ENCODE results near the gene ZNF860.
A peak's percentile ranks its signal among the peaks of the same experiment; 100 is the strongest.

Gene ZNF860

DNA sequence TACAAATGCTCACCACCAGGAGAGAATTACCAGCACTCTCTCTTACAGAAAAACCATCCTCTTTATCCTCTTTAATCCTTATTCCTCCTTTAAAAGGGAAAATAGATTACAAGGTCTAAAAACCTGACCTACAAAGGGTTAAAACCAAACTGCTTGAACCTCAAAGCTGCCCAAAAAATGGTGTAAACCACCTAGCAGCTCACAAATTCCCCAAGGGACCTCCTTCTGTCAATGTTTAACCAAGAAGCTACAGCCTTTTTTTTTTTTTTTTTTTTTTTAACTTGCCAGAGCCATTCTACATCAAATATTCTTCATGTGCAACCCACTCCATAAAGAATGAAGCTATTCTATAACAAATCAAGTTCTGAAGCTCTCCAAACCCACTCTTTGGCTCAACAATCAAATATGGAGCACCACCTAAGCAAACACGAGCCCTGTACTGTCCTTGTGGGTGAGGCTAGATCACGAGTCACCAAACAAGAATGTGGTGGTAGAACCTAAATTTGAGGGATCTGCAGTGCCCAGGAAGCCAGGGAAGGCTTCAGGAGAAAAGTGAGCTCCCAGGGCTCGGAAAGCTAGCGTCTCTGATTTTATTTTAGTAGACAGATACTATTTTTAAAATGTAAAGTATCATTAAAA lies 20.6 kb upstream of the ZNF860 start:
- no peak for DNase-seq (ENCODE audit: extremely low read depth, low read depth)
- TF ChIP-seq, protein P1, sequence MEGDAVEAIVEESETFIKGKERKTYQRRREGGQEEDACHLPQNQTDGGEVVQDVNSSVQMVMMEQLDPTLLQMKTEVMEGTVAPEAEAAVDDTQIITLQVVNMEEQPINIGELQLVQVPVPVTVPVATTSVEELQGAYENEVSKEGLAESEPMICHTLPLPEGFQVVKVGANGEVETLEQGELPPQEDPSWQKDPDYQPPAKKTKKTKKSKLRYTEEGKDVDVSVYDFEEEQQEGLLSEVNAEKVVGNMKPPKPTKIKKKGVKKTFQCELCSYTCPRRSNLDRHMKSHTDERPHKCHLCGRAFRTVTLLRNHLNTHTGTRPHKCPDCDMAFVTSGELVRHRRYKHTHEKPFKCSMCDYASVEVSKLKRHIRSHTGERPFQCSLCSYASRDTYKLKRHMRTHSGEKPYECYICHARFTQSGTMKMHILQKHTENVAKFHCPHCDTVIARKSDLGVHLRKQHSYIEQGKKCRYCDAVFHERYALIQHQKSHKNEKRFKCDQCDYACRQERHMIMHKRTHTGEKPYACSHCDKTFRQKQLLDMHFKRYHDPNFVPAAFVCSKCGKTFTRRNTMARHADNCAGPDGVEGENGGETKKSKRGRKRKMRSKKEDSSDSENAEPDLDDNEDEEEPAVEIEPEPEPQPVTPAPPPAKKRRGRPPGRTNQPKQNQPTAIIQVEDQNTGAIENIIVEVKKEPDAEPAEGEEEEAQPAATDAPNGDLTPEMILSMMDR (IDR thresholded peaks at IDR 0.05; ENCODE audit: low read depth, low read length) = no peak

DNA sequence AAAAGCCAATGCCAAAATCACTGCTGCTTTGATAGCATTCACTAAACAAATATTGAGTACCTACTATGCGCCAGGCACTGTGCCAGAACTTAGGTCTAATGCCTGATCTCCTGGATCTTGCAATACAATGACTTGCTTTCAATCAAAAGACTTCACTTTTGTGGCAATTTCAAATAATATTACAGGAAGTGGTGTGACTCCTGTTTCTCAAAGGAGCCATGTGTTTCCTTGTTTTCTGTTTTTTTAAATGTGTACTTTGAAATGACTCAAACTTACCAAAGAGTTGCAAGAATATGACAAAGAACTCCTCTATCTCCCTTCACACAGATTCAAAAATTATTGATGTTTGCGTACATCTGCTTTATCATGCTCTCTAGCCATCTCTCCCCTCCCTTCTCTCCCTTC lies 18.7 kb upstream of the ZNF860 start:
- TF ChIP-seq, protein P1 (IDR thresholded peaks at IDR 0.05; ENCODE audit: low read depth, low read length) = no peak
- no peak for DNase-seq (ENCODE audit: extremely low read depth, low read depth)

- DNase-seq (ENCODE audit: extremely low read depth, low read depth) = no peak
- TF ChIP-seq, protein P1 (IDR thresholded peaks at IDR 0.05; ENCODE audit: low read depth, low read length) = no peak
These were observed 14.5 kb upstream of the ZNF860 start for GRCh38 chr3:31966978-31967591.

DNA sequence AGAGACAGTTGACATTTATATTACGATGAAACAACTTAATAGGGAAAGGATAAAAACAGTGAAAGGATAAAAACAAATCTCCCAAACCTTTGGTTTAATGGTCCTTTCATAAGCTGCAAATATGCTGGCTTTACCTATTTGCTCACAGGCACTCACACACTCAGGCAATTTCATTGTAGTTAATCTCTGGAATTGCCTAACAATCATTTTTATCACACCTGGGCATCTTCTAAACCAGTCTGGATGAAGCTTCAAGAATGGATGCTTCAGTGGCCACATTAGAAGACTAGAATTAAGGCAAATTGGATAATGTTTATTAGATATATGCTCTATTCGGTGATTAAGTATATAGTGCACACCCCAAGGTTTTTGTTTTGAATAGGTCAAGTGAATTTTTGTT lies 14.0 kb upstream of the ZNF860 start:
- DNase-seq (ENCODE audit: extremely low read depth, low read depth) = no peak
- TF ChIP-seq, protein P1 (IDR thresholded peaks at IDR 0.05; ENCODE audit: low read depth, low read length) = no peak

GRCh38 chr3:31968369-31968926 lies 13.1 kb upstream of the ZNF860 start:
- TF ChIP-seq, protein P1 (IDR thresholded peaks at IDR 0.05; ENCODE audit: low read depth, low read length) = no peak
- DNase-seq (ENCODE audit: extremely low read depth, low read depth) = no peak

DNA sequence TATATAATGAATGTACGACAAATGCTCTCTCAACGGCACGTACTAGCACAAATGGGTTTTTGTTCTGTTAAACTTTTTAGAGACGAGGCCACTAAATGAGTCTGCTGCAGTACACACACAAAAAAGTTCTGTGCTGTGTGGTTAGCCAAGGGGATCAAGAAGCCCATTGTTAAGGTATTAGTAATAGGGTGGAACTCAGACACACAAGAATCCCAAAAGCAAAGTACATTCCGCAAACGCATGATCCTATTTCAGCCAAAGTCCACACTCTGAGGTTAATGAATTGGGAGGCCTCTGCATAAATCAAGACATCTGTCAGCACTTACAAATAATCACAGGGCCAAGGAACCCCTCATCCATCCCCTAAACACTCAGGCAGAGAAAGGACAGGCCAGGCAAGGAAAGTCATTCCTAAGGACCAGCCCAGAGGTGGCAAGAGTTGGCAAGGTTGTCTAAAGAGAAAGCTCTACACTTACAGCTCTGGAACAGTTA lies 12.6 kb upstream of the ZNF860 start:
- TF ChIP-seq, protein P1 (IDR thresholded peaks at IDR 0.05; ENCODE audit: low read depth, low read length) = no peak
- peak; percentile 77 for DNase-seq (ENCODE audit: extremely low read depth, low read depth)

DNA sequence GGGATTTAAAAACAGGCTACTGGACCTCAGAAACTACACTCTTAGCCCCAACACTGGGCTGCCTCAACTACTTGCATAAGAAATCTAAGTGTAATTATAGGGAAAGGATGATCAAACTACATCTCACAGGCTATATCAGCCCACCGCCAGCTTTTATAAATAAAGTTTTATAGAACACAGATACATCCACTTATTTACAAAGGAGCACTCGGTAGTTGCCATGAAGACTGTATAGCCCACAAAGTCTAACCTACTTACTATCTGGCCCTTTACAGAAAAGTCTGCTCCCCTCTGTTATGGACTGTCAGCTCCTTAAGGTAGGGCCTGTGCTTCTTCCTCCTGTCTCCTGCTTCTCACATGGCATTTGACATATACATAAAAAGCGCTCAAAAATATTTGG lies 9.9 kb upstream of the ZNF860 start:
- TF ChIP-seq, protein P1 (IDR thresholded peaks at IDR 0.05; ENCODE audit: low read depth, low read length) = no peak
- no peak for DNase-seq (ENCODE audit: extremely low read depth, low read depth)
